HG03064 (cell line): Measurements from ENCODE around the gene SYNE3.
"Not testable (repeated sequence)": the region's sequence is repeated elsewhere in the genome, so short reads cannot be mapped to it uniquely, and the experiment has no call there.

Experiments
- ATAC-seq: cut with Tn5 transposase; IDR thresholded peaks from one replicate; pipeline ENCODE4 v1.9.1; 2021; ENCODE audit warnings: low read depth; ENCODE audit not compliant: unreplicated experiment

The SYNE3 gene

GRCh38 chr14:95524706-95525512 is 8.5 kb upstream of the SYNE3 start:
- no peak for ATAC-seq

- ATAC-seq: no peak
These were observed 7.5 kb upstream of the SYNE3 start for GRCh38 chr14:95523815-95524448.

- no peak for ATAC-seq
These were observed 6.8 kb upstream of the SYNE3 start for GRCh38 chr14:95523051-95523814.

GRCh38 chr14:95522556-95522955 is 6.1 kb upstream of the SYNE3 start:
- no peak for ATAC-seq

DNA sequence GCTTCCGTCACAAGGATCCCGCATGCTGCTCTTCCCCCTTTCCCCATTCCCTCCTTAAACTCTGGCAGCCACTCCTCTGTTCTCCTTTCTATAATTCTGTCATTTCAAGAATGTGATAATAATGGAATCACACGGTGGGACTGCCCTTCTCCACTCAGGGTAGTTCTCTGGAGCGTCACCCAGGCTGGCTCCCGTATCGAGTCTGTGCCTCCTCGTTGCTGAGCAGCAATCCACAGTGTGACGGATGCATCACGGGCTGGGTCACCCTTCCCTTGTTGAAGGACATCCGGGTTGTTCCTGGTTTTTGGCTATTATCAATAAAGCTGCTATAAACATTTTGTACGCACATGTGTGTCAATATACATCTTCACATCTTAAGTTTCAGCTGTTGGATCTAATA is 5.7 kb upstream of the SYNE3 start:
- ATAC-seq: no peak

DNA sequence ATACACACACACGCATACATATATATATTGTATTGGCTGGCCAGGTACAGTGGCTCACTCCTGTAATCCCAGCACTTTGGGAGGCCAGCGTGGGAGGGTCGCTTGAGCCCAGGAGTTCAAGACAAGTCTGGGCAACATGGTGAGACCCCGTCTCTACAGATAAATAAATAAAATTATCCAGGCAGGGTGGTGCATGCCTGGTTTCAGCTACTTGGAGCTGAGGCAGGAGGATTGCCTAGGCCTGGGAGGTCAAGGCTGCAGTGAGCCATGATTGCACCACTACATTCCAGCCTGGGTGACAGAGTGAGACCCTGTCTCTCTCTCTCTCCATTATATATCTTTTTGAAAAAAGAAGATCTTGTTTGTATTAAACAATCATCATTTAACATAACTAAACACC is 4.6 kb upstream of the SYNE3 start:
- ATAC-seq: no peak

GRCh38 chr14:95520346-95520745 is 3.9 kb upstream of the SYNE3 start:
- no peak for ATAC-seq

- no peak for ATAC-seq
These were observed 3.2 kb upstream of the SYNE3 start for GRCh38 chr14:95519699-95520098.

GRCh38 chr14:95518045-95518751 is 1.7 kb upstream of the SYNE3 start:
- no peak for ATAC-seq

GRCh38 chr14:95515596-95516552 is 576 bp downstream of the SYNE3 start:
- ATAC-seq: peak; percentile 74

DNA sequence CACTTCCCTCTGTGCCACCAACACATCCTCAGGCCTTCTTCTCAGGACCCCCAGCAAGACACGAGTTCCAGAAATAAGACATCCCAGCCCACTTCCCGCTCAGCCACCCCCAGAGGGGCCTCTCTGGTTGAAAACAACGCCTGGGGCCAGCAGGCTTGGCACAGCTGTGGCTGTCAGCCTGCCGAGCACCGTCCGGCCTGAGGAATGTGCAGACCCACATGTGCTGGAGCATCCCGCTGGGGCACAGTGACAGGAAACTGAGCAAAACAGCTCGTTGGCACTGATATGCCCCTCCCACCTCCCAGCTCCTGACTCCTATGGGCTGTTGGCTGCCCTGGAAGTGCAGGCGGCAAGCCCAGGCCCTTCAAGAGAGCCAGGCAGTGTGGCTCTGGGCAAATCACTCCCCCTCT is 1.4 kb downstream of the SYNE3 start:
- no peak for ATAC-seq

GRCh38 chr14:95514131-95515079 is 2.0 kb downstream of the SYNE3 start:
- no peak for ATAC-seq

- ATAC-seq: no peak
These were observed 3.2 kb downstream of the SYNE3 start for GRCh38 chr14:95513291-95513690.

- no peak for ATAC-seq
These were observed 4.8 kb downstream of the SYNE3 start for GRCh38 chr14:95511687-95512086.

- no peak for ATAC-seq
These were observed 5.6 kb downstream of the SYNE3 start for GRCh38 chr14:95510804-95511203.

DNA sequence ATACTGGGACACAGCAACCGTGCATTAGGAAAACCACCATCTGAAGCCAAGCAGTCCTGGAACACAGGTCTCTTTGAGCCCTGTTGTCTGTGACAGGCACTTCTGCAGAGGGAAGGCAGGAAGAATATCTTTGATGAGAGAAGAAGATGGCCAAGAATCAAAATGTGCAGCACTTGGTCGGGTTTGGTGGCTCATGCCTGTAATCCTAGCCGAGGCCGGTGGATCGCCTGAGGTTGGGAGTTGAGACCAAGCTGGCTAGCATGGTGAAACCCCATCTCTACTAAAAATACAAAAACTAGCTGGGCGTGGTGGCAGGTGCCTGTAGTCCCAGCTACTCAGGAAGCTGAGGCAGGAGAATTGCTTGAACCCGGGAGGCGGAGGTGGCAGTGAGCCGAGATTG is 6.1 kb downstream of the SYNE3 start:
- not testable (repeated sequence) for ATAC-seq

- ATAC-seq: no peak
These were observed 7.0 kb downstream of the SYNE3 start for GRCh38 chr14:95509495-95509894.

DNA sequence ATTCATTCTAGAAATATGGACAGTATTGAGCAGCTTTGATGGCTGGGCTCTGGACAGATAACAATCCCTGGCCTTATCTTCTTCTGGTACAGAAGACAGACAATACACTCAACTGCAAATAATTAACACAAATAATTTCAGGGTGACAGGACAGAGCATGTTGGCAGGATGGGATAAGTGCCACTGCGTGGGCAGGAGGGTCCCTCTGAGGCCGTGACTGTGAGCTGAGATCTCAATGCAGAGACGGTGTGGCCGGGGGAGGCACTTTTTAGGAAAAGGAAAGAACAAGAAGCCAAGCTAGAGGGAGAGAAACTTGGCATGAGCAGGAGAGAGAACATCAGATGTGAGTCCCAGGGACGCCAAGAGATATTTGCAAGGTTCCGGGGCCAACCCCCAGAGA is 8.1 kb downstream of the SYNE3 start:
- no peak for ATAC-seq

- no peak for ATAC-seq
These were observed 8.7 kb downstream of the SYNE3 start for GRCh38 chr14:95507701-95508103.
